Cardiac ventricle fibroblast (primary cell): ENCODE data around the gene TMEM95. TPM values are rescaled to one million over a fixed set of nuclear protein-coding genes. Genes with fewer than 3 reads are reported as not detected.

ENCODE experiments used
- total RNA-seq: library from RNA; depleted of rRNA; stranded (reverse); fragments of >200 nt; gene quantifications from 2 replicates; pipeline ENCODE4 v1.2.3, GENCODE V29; 2015

Gene TMEM95
- not detected in 2 replicates for total RNA-seq

GRCh38 chr17:7355053-7355452, at the start of gene TMEM95:
Gene TMEM95, plus strand, starts transcription at chr17:7355156. Its CDS starts 49 bp downstream, at chr17:7355205.

GRCh38 chr17:7306911-7307685, 47.9 kb upstream of the TMEM95 start, which contains the start of gene EIF5A:
Gene EIF5A, plus strand, starts transcription at chr17:7307628. Its CDS starts 2,008 bp downstream, at chr17:7309636.

GRCh38 chr17:7314719-7315569, 40.0 kb upstream of the TMEM95 start, which contains the start of gene GPS2:
Gene GPS2, minus strand, starts transcription at chr17:7315360. Its CDS starts 308 bp downstream, at chr17:7315052.

GRCh38 chr17:7328840-7329373, 26.0 kb upstream of the TMEM95 start, which contains the start of gene NEURL4:
Gene NEURL4, minus strand, starts transcription at chr17:7329335. Its CDS starts 23 bp downstream, at chr17:7329312.

GRCh38 chr17:7336240-7337175, 18.4 kb upstream of the TMEM95 start, which contains the start of gene ACAP1:
Gene ACAP1, plus strand, starts transcription at chr17:7336529. Its CDS starts 206 bp downstream, at chr17:7336735.

GRCh38 chr17:7351665-7352502, 3.1 kb upstream of the TMEM95 start, which contains the start of gene KCTD11:
Gene KCTD11, plus strand, starts transcription at chr17:7352162.

GRCh38 chr17:7380855-7381683, 26.1 kb downstream of the TMEM95 start, which contains the start of gene TNK1:
Gene TNK1, plus strand, starts transcription at chr17:7381089. Its CDS starts 1,838 bp downstream, at chr17:7382927.

GRCh38 chr17:7394452-7395191, 39.7 kb downstream of the TMEM95 start, which contains the start of gene PLSCR3:
Gene PLSCR3, minus strand, starts transcription at chr17:7394525. Its CDS starts 415 bp downstream, at chr17:7394110.

GRCh38 chr17:7403977-7404736, 49.2 kb downstream of the TMEM95 start, which contains the start of gene TMEM256:
Gene TMEM256, minus strand, starts transcription at chr17:7404097. Its CDS starts 13 bp downstream, at chr17:7404084.

Other genes starting within 250 kb of the TMEM95 start
- not detected in 2 replicates for gene ASGR2, start 240.3 kb upstream of the TMEM95 start, total RNA-seq
- gene ASGR1, start 175.8 kb upstream of the TMEM95 start, total RNA-seq = 0.24 and 0.25 TPM in 2 replicates
- gene DLG4, start 135.3 kb upstream of the TMEM95 start, total RNA-seq = 17.7 and 21.6 TPM in 2 replicates
- gene ACADVL, start 135.2 kb upstream of the TMEM95 start, total RNA-seq = 281 and 473 TPM in 2 replicates
- gene DVL2, start 120.6 kb upstream of the TMEM95 start, total RNA-seq = 31.5 and 44.1 TPM in 2 replicates
- 38.6 and 48.0 TPM in 2 replicates for gene PHF23, start 115.7 kb upstream of the TMEM95 start, total RNA-seq
- gene GABARAP, start 112.7 kb upstream of the TMEM95 start, total RNA-seq = 318 and 677 TPM in 2 replicates
- 78.3 and 99.5 TPM in 2 replicates for gene CTDNEP1, start 103.4 kb upstream of the TMEM95 start, total RNA-seq
- gene ELP5, start 102.9 kb upstream of the TMEM95 start, total RNA-seq = 30.1 and 41.1 TPM in 2 replicates
- gene CLDN7, start 92.7 kb upstream of the TMEM95 start, total RNA-seq = 2.0 TPM in 1 of 2 replicates, not detected in the other
- 0.05 TPM in 1 of 2 replicates, not detected in the other for gene SLC2A4, start 73.4 kb upstream of the TMEM95 start, total RNA-seq
- 0.06 TPM in 1 of 2 replicates, not detected in the other for gene YBX2, start 60.5 kb upstream of the TMEM95 start, total RNA-seq
- 259 and 332 TPM in 2 replicates for gene EIF5A, start 47.5 kb upstream of the TMEM95 start, total RNA-seq
- 29.9 and 34.0 TPM in 2 replicates for gene GPS2, start 39.8 kb upstream of the TMEM95 start, total RNA-seq
- gene NEURL4, start 25.8 kb upstream of the TMEM95 start, total RNA-seq = 6.4 and 12.7 TPM in 2 replicates
- gene ACAP1, start 18.6 kb upstream of the TMEM95 start, total RNA-seq = 0.73 TPM in 1 of 2 replicates, not detected in the other
- 11.9 and 14.6 TPM in 2 replicates for gene KCTD11, start 3.0 kb upstream of the TMEM95 start, total RNA-seq
- 0.05 TPM in 1 of 2 replicates, not detected in the other for gene TNK1, start 25.9 kb downstream of the TMEM95 start, total RNA-seq
- gene PLSCR3, start 39.4 kb downstream of the TMEM95 start, total RNA-seq = 48.7 and 57.0 TPM in 2 replicates
- gene TMEM256, start 48.9 kb downstream of the TMEM95 start, total RNA-seq = 42.9 and 68.5 TPM in 2 replicates
- gene NLGN2, start 52.7 kb downstream of the TMEM95 start, total RNA-seq = 20.6 and 23.5 TPM in 2 replicates
- gene SPEM1, start 65.2 kb downstream of the TMEM95 start, total RNA-seq = not detected in 2 replicates
- gene SPEM2, start 70.5 kb downstream of the TMEM95 start, total RNA-seq = not detected in 2 replicates
- gene SPEM3, start 73.7 kb downstream of the TMEM95 start, total RNA-seq = not detected in 2 replicates
- gene TMEM102, start 80.3 kb downstream of the TMEM95 start, total RNA-seq = 0.62 and 2.1 TPM in 2 replicates
- gene FGF11, start 84.4 kb downstream of the TMEM95 start, total RNA-seq = 1.1 and 1.2 TPM in 2 replicates
- gene CHRNB1, start 89.9 kb downstream of the TMEM95 start, total RNA-seq = 2.5 and 4.8 TPM in 2 replicates
- 25.5 and 32.9 TPM in 2 replicates for gene ZBTB4, start 124.5 kb downstream of the TMEM95 start, total RNA-seq
- not detected in 2 replicates for gene SLC35G6, start 126.3 kb downstream of the TMEM95 start, total RNA-seq
- 67.3 and 74.0 TPM in 2 replicates for gene POLR2A, start 129.2 kb downstream of the TMEM95 start, total RNA-seq
- gene TNFSF12, start 193.9 kb downstream of the TMEM95 start, total RNA-seq = 14.6 and 15.0 TPM in 2 replicates
- 3.2 and 8.0 TPM in 2 replicates for gene TNFSF13, start 203.6 kb downstream of the TMEM95 start, total RNA-seq
- gene SENP3, start 206.8 kb downstream of the TMEM95 start, total RNA-seq = 30.5 and 32.1 TPM in 2 replicates
- gene CD68, start 224.5 kb downstream of the TMEM95 start, total RNA-seq = 25.7 and 31.7 TPM in 2 replicates
- 62.5 and 77.8 TPM in 2 replicates for gene MPDU1, start 228.7 kb downstream of the TMEM95 start, total RNA-seq
- gene SOX15, start 234.9 kb downstream of the TMEM95 start, total RNA-seq = 0.20 and 0.25 TPM in 2 replicates